ENCODE data around the gene FLRT1.
A peak's percentile ranks its signal among the peaks of the same experiment; 100 is the strongest.

GRCh38 chr11:63986156-63986931, 49.4 kb upstream of the FLRT1 start, which contains the start of gene OTUB1:
- TF ChIP-seq, protein P1, sequence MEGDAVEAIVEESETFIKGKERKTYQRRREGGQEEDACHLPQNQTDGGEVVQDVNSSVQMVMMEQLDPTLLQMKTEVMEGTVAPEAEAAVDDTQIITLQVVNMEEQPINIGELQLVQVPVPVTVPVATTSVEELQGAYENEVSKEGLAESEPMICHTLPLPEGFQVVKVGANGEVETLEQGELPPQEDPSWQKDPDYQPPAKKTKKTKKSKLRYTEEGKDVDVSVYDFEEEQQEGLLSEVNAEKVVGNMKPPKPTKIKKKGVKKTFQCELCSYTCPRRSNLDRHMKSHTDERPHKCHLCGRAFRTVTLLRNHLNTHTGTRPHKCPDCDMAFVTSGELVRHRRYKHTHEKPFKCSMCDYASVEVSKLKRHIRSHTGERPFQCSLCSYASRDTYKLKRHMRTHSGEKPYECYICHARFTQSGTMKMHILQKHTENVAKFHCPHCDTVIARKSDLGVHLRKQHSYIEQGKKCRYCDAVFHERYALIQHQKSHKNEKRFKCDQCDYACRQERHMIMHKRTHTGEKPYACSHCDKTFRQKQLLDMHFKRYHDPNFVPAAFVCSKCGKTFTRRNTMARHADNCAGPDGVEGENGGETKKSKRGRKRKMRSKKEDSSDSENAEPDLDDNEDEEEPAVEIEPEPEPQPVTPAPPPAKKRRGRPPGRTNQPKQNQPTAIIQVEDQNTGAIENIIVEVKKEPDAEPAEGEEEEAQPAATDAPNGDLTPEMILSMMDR (IDR thresholded peaks at IDR 0.05; ENCODE audit: low read depth, low read length, missing input control): peak; percentile 11
- TF ChIP-seq RAD21 (IDR thresholded peaks at IDR 0.05) (no peak), JUND (IDR thresholded peaks at IDR 0.05) (no peak), SP1 (IDR thresholded peaks at IDR 0.05) (no peak), TAF1 (conservative IDR thresholded peaks at IDR 0.05) (no peak), RXRA (IDR thresholded peaks at IDR 0.05) (no peak), YY1 (IDR thresholded peaks at IDR 0.05) (peak; percentile 99), ZBTB33 (IDR thresholded peaks at IDR 0.05) (no peak), EGR1 (IDR thresholded peaks at IDR 0.05; ENCODE audit: low read depth in 2 of 2) (peak in 1 of 2 donors; percentile 64)
- TF ChIP-seq, protein P2, sequence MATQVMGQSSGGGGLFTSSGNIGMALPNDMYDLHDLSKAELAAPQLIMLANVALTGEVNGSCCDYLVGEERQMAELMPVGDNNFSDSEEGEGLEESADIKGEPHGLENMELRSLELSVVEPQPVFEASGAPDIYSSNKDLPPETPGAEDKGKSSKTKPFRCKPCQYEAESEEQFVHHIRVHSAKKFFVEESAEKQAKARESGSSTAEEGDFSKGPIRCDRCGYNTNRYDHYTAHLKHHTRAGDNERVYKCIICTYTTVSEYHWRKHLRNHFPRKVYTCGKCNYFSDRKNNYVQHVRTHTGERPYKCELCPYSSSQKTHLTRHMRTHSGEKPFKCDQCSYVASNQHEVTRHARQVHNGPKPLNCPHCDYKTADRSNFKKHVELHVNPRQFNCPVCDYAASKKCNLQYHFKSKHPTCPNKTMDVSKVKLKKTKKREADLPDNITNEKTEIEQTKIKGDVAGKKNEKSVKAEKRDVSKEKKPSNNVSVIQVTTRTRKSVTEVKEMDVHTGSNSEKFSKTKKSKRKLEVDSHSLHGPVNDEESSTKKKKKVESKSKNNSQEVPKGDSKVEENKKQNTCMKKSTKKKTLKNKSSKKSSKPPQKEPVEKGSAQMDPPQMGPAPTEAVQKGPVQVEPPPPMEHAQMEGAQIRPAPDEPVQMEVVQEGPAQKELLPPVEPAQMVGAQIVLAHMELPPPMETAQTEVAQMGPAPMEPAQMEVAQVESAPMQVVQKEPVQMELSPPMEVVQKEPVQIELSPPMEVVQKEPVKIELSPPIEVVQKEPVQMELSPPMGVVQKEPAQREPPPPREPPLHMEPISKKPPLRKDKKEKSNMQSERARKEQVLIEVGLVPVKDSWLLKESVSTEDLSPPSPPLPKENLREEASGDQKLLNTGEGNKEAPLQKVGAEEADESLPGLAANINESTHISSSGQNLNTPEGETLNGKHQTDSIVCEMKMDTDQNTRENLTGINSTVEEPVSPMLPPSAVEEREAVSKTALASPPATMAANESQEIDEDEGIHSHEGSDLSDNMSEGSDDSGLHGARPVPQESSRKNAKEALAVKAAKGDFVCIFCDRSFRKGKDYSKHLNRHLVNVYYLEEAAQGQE (IDR thresholded peaks at IDR 0.05): no peak
